IMR-90 (cell line): ENCODE data around the gene ROR2. TPM values are rescaled to one million over a fixed set of nuclear protein-coding genes. Genes with fewer than 3 reads are reported as not detected.

ENCODE experiments used
- ATAC-seq: fragments of 200-7000 bp; cut with Tn5 transposase; 2 replicates; pipeline ENCODE4 v1.9.1; 2020; ENCODE audit warnings: low read depth, mild to moderate bottlenecking, moderate library complexity
- BruUV-seq: library from RNA; stranded (reverse); fragments of 400-500 nt; replicated peaks from 2 replicates; lab custom pipeline; 2021; lab: Mats Ljungman, UMichigan
- CTCF ChIA-PET: fragments of 300-600 bp; formaldehyde crosslinking; extraction: SDS; loops from one replicate; lab custom pipeline; 2021; ENCODE audit warnings: antibody characterized with exemption; lab: Yijun Ruan, JAX
- POLR2A ChIA-PET: fragments of 300-600 bp; sonication (Branson Sonifier 250); formaldehyde crosslinking; loops from one replicate; lab custom pipeline; 2022; ENCODE audit warnings: antibody characterized with exemption; ENCODE audit not compliant: unreplicated experiment; lab: Charles Lee
- DNase-seq: peaks from one replicate; pipeline ENCODE4 v3.0.0; 2013
- H2AFZ ChIP-seq: replicated peaks from 2 replicates; pipeline ENCODE3; 2013; ENCODE audit warnings: low read length, mild to moderate bottlenecking; ENCODE audit not compliant: poor library complexity
- H2AK5ac ChIP-seq: 2 replicates; pipeline ENCODE4 v1.6.1; 2013; ENCODE audit warnings: low read depth, low read length, inconsistent platforms
- H2AK9ac ChIP-seq: replicated peaks from 2 replicates; pipeline ENCODE3; 2013; ENCODE audit warnings: mild to moderate bottlenecking, low read depth, low read length, moderate library complexity; ENCODE audit not compliant: poor library complexity
- H2BK120ac ChIP-seq: 2 replicates; pipeline ENCODE4 v1.6.1; 2013; ENCODE audit warnings: low read depth, low read length, inconsistent platforms
- H2BK15ac ChIP-seq: 3 replicates; pipeline ENCODE4 v1.6.1; 2013; ENCODE audit warnings: low read depth, low read length, inconsistent platforms
- H2BK20ac ChIP-seq: 2 replicates; pipeline ENCODE4 v1.6.1; 2013; ENCODE audit warnings: low read depth, mild to moderate bottlenecking, inconsistent platforms, low read length, moderate library complexity
- H2BK5ac ChIP-seq: 2 replicates; pipeline ENCODE4 v1.6.1; 2013; ENCODE audit warnings: mild to moderate bottlenecking, low read depth, low read length, inconsistent platforms; ENCODE audit not compliant: poor library complexity, severe bottlenecking
- H3K14ac ChIP-seq: replicated peaks from 2 replicates; pipeline ENCODE4 v1.6.1; 2013; ENCODE audit warnings: low read depth, low read length, inconsistent platforms
- H3K18ac ChIP-seq: 2 replicates; pipeline ENCODE4 v1.6.1; 2013; ENCODE audit warnings: low read depth, low read length, control low read depth
- H3K23ac ChIP-seq: 2 replicates; pipeline ENCODE4 v1.6.1; 2013; ENCODE audit warnings: low read depth, low read length, inconsistent platforms
- H3K27ac ChIP-seq: 2 replicates; pipeline ENCODE4 v1.5.1; 2013; ENCODE audit warnings: mild to moderate bottlenecking, control low read depth, low read length; ENCODE audit not compliant: insufficient read depth
- H3K27me3 ChIP-seq: 2 replicates; pipeline ENCODE4 v1.6.1; 2013; ENCODE audit warnings: low read length; ENCODE audit not compliant: control insufficient read depth, insufficient read depth
- H3K36me3 ChIP-seq: 2 replicates; pipeline ENCODE4 v1.6.1; 2013; ENCODE audit warnings: low read length, mixed read lengths; ENCODE audit not compliant: control insufficient read depth, insufficient read depth
- H3K4ac ChIP-seq: 2 replicates; pipeline ENCODE4 v1.6.1; 2013; ENCODE audit warnings: low read depth, low read length, inconsistent platforms
- H3K4me1 ChIP-seq: 2 replicates; pipeline ENCODE4 v1.6.1; 2013; ENCODE audit warnings: low read length, mixed read lengths; ENCODE audit not compliant: control insufficient read depth, insufficient read depth
- H3K4me2 ChIP-seq: 2 replicates; pipeline ENCODE4 v1.6.1; 2013; ENCODE audit warnings: low read depth, mild to moderate bottlenecking, control low read depth, low read length, moderate library complexity
- H3K4me3 ChIP-seq: 2 replicates; pipeline ENCODE4 v1.5.1; 2013; ENCODE audit warnings: low read depth, mild to moderate bottlenecking, control low read depth, low read length, moderate library complexity; ENCODE audit not compliant: insufficient read depth
- H3K56ac ChIP-seq: 2 replicates; pipeline ENCODE4 v1.6.1; 2013; ENCODE audit warnings: low read length, inconsistent platforms; ENCODE audit not compliant: insufficient read depth; ENCODE audit errors: extremely low read depth
- H3K79me1 ChIP-seq, 2 experiments: 2 replicates each; pipeline ENCODE4 v1.6.1; 2013; ENCODE audit warnings: low read length in 2 of 2, inconsistent platforms in 1 of 2, low read depth in 1 of 2
- H3K9ac ChIP-seq: 2 replicates; pipeline ENCODE4 v1.6.1; 2013; ENCODE audit warnings: low read depth, low read length, control low read depth
- H3K9me1 ChIP-seq: 2 replicates; pipeline ENCODE4 v1.6.1; 2013; ENCODE audit warnings: low read length, inconsistent platforms; ENCODE audit not compliant: insufficient read depth
- H3K9me3 ChIP-seq: 2 replicates; pipeline ENCODE4 v1.6.1; 2013; ENCODE audit warnings: low read length; ENCODE audit not compliant: control insufficient read depth, insufficient read depth
- H4K20me1 ChIP-seq: 2 replicates; pipeline ENCODE4 v1.6.1; 2013; ENCODE audit warnings: low read length, inconsistent platforms; ENCODE audit not compliant: insufficient read depth
- H4K5ac ChIP-seq: 2 replicates; pipeline ENCODE4 v1.6.1; 2013; ENCODE audit warnings: mild to moderate bottlenecking, low read depth, low read length, control low read depth
- H4K8ac ChIP-seq, 2 experiments: 2 replicates each; pipeline ENCODE4 v1.6.1; 2013; ENCODE audit warnings: low read depth in 2 of 2, low read length in 2 of 2, control low read depth in 1 of 2, inconsistent platforms in 1 of 2
- H4K91ac ChIP-seq: 2 replicates; pipeline ENCODE4 v1.6.1; 2013; ENCODE audit warnings: low read depth, low read length, inconsistent platforms; ENCODE audit not compliant: insufficient read depth
- BHLHE40 ChIP-seq: fragments of 150-350 bp; IDR thresholded peaks from 2 replicates; pipeline ENCODE4 v1.6.1; 2016; ENCODE audit warnings: mild to moderate bottlenecking, low read depth, low read length
- CEBPB ChIP-seq: IDR thresholded peaks from 2 replicates; pipeline ENCODE4 v1.6.1; 2012; ENCODE audit warnings: low read depth, low read length, improper control_type of control experiment
- FOS ChIP-seq: fragments of 150-350 bp; IDR thresholded peaks from 2 replicates; pipeline ENCODE4 v1.6.1; 2016; ENCODE audit warnings: low read depth, low read length
- MAFK ChIP-seq: IDR thresholded peaks from 2 replicates; pipeline ENCODE4 v1.6.1; 2012; ENCODE audit warnings: low read depth, low read length, improper control_type of control experiment
- MAZ ChIP-seq: IDR thresholded peaks from 2 replicates; pipeline ENCODE4 v1.6.1; 2012; ENCODE audit warnings: low read depth, mild to moderate bottlenecking, low read length, improper control_type of control experiment, moderate library complexity, borderline replicate concordance
- MXI1 ChIP-seq: IDR thresholded peaks from 2 replicates; pipeline ENCODE4 v1.6.1; 2012; ENCODE audit warnings: low read depth, mild to moderate bottlenecking, low read length, moderate library complexity, borderline replicate concordance
- NFE2L2 ChIP-seq: fragments of 150-350 bp; IDR thresholded peaks from 2 replicates; pipeline ENCODE4 v1.6.1; 2016; ENCODE audit warnings: low read depth, mild to moderate bottlenecking, low read length
- POLR2A ChIP-seq: IDR thresholded peaks from 2 replicates; pipeline ENCODE4 v1.6.1; 2012; ENCODE audit warnings: mild to moderate bottlenecking, low read depth, low read length
- RCOR1 ChIP-seq: IDR thresholded peaks from 2 replicates; pipeline ENCODE4 v1.6.1; 2012; ENCODE audit warnings: mild to moderate bottlenecking, low read length, improper control_type of control experiment; ENCODE audit not compliant: insufficient replicate concordance
- RFX5 ChIP-seq: IDR thresholded peaks from 2 replicates; pipeline ENCODE4 v1.8.0; 2012; ENCODE audit warnings: low read depth, mild to moderate bottlenecking, low read length, moderate library complexity
- SMC3 ChIP-seq: fragments of 150-350 bp; IDR thresholded peaks from 2 replicates; pipeline ENCODE4 v1.6.1; 2016; ENCODE audit warnings: low read depth, mild to moderate bottlenecking, antibody characterized with exemption, low read length, moderate library complexity
- WGBS, 2 experiments: methylation state at CpG; one replicate each; pipeline versions ENCODE4 v1.1.5 to v1.1.7; 2013; ENCODE audit warnings: missing lambda C conversion rate in 2 of 2; ENCODE audit not compliant: insufficient read length in 1 of 2; ENCODE audit errors: extremely low coverage in 2 of 2; 5-methylcytosine and 5-hydroxymethylcytosine counted together
- dilution Hi-C: fragments of 300-500 bp; cut with HindIII; formaldehyde crosslinking; loops from one replicate; pipeline ENCODE4 v1.14.3; 2018; ENCODE audit warnings: low sequenced_read_pairs; ENCODE audit not compliant: unreplicated experiment
- in situ Hi-C: fragments of 300-500 bp; cut with MboI; formaldehyde crosslinking; loops from 3 replicates; pipeline ENCODE4 v1.14.3; 2019; ENCODE audit warnings: low sequenced_read_pairs, inconsistent platforms, mixed read lengths
- intact Hi-C: fragments of 100-400 bp; cut with micrococcal nuclease; formaldehyde crosslinking; loops from 2 replicates; pipeline ENCODE4 v1.10.0; 2022
- polyA plus RNA-seq, 3 experiments: library from polyadenylated mRNA; depleted of rRNA; stranded (reverse); fragments of >200 nt; gene quantifications; 2 replicates each; pipeline ENCODE4 v1.2.3, GENCODE V29; 2012; ENCODE audit warnings: low replicate concordance in 1 of 3
- total RNA-seq: library from RNA; depleted of rRNA; stranded (reverse); fragments of >200 nt; gene quantifications from 2 replicates; pipeline ENCODE4 v1.2.3, GENCODE V29; 2012
- TF ChIP-seq, protein P1 (sequence below): conservative IDR thresholded peaks from 2 replicates; pipeline ENCODE4 v1.5.1; 2012; ENCODE audit warnings: mild to moderate bottlenecking, low read depth, low read length, improper control_type of control experiment
- TF ChIP-seq, protein P2 (sequence below): fragments of 150-350 bp; IDR thresholded peaks from 2 replicates; pipeline ENCODE4 v1.6.1; 2017; ENCODE audit warnings: mild to moderate bottlenecking, antibody characterized with exemption, low read length, low read depth
- TF ChIP-seq, protein P3 (sequence below): fragments of 150-350 bp; IDR thresholded peaks from 2 replicates; pipeline ENCODE4 v1.6.1; 2016; ENCODE audit warnings: low read depth, mild to moderate bottlenecking, low read length, moderate library complexity, borderline replicate concordance

The ROR2 gene
- total and polyA plus RNA-seq, 2 of the 4 experiments (the other 2 are of a cell fraction): 2.3 to 4.8 TPM

DNA sequence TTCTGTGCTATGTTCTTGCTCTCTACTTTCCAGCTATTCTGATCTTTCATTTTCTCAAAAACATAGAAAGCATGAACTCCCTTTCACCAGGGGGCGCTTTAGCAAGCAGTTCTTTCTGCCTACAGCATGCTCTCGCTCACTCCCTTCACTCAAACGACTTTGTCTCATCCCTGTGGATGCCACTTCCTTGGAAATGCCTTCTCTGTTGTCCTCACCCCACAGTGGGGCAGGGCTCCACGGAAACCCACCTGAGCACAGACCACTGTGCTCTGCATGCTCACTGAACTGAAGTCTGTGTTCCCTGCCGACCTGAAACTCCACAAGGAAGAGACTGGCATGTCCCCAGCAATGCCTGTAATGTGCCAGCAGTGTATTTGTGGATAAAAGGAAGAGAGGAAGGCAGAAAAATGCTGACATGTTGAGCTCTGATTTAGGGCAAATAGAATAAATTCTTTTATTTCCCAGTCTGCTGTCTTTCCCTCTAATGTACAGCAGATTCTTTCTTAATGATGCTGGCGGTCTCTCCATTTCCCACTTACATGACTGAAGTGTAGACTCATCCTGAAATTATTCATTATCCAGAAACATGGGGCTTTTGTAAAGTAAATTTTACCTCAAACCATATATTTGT, 4.9 kb upstream of the ROR2 start:
- ATAC-seq: peak; percentile 78
- in situ Hi-C loops: loop anchor here (10.0 kb wide), 1 partner anchor 180 kb away; no protein-coding TSS in a partner anchor
- peak; percentile 52; the same call in 1 of the 2 replicates for TF ChIP-seq MAFK
- no peak for TF ChIP-seq MAZ
- TF ChIP-seq, protein P1, sequence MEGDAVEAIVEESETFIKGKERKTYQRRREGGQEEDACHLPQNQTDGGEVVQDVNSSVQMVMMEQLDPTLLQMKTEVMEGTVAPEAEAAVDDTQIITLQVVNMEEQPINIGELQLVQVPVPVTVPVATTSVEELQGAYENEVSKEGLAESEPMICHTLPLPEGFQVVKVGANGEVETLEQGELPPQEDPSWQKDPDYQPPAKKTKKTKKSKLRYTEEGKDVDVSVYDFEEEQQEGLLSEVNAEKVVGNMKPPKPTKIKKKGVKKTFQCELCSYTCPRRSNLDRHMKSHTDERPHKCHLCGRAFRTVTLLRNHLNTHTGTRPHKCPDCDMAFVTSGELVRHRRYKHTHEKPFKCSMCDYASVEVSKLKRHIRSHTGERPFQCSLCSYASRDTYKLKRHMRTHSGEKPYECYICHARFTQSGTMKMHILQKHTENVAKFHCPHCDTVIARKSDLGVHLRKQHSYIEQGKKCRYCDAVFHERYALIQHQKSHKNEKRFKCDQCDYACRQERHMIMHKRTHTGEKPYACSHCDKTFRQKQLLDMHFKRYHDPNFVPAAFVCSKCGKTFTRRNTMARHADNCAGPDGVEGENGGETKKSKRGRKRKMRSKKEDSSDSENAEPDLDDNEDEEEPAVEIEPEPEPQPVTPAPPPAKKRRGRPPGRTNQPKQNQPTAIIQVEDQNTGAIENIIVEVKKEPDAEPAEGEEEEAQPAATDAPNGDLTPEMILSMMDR: peak; percentile 78
- no peak for TF ChIP-seq BHLHE40
- no peak for TF ChIP-seq CEBPB
- TF ChIP-seq, protein P2, sequence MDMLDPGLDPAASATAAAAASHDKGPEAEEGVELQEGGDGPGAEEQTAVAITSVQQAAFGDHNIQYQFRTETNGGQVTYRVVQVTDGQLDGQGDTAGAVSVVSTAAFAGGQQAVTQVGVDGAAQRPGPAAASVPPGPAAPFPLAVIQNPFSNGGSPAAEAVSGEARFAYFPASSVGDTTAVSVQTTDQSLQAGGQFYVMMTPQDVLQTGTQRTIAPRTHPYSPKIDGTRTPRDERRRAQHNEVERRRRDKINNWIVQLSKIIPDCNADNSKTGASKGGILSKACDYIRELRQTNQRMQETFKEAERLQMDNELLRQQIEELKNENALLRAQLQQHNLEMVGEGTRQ: no peak
- TF ChIP-seq, protein P3, sequence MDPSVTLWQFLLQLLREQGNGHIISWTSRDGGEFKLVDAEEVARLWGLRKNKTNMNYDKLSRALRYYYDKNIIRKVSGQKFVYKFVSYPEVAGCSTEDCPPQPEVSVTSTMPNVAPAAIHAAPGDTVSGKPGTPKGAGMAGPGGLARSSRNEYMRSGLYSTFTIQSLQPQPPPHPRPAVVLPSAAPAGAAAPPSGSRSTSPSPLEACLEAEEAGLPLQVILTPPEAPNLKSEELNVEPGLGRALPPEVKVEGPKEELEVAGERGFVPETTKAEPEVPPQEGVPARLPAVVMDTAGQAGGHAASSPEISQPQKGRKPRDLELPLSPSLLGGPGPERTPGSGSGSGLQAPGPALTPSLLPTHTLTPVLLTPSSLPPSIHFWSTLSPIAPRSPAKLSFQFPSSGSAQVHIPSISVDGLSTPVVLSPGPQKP: no peak
- no peak for TF ChIP-seq FOS
- no peak for TF ChIP-seq RCOR1
- TF ChIP-seq MXI1: peak; percentile 75
- TF ChIP-seq POLR2A: no peak
- TF ChIP-seq NFE2L2: no peak
- peak; percentile 71 for TF ChIP-seq SMC3
- no peak for TF ChIP-seq RFX5

More for the DNA sequence above, 4.9 kb upstream of the ROR2 start:
- ChIA-PET CTCF (interaction anchor here (0.6 to 2.7 kb wide), 20 partner anchors 9 to 196 kb away, joined by 3 to 10 read pairs (median 4); no protein-coding TSS in a partner anchor), POLR2A (no interaction called here)
- Histone ChIP-seq H3K27me3 (no peaks in the 10 kb centered on the region), H4K5ac (peak overlapping the region; percentile 88), H3K18ac (peak overlapping the region; percentile 95), H3K9me3 (peaks cover 3% of the 10 kb centered on the region; the same call in 1 of the 2 replicates), H3K4me2 (peak overlapping the region; percentile 87), H4K20me1 (no peaks in the 10 kb centered on the region; the same call in 1 of the 2 replicates), H3K9ac (peak overlapping the region; percentile 50), H3K9me1 (peaks cover 11% of the 10 kb centered on the region), H4K8ac (peak overlapping the region; percentile 59 to 97), H2AK5ac (peak overlapping the region; percentile 62; the same call in 1 of the 2 replicates), H2BK15ac (peak overlapping the region; percentile 93), H2BK20ac (peak overlapping the region; percentile 99), H3K4me1 (peaks cover 13% of the 10 kb centered on the region), H2BK120ac (peak overlapping the region; percentile 99), H3K4ac (peak overlapping the region; percentile 99), H2AK9ac (peak overlapping the region; percentile 97), H3K27ac (peak overlapping the region; percentile 80), H2AFZ (peak overlapping the region; percentile 93), H3K23ac (peak overlapping the region; percentile 96), H3K36me3 (no peaks in the 10 kb centered on the region), H2BK5ac (peak overlapping the region; percentile 99), H3K14ac (peak overlapping the region; percentile 98), H4K91ac (peak overlapping the region; percentile 99), H3K56ac (peak overlapping the region; percentile 89), H3K79me1 (no peaks in the 10 kb centered on the region), H3K4me3 (peak overlapping the region; percentile 32; the same call in 1 of the 2 replicates)
- DNase-seq: peak; percentile 91
- no TSS peak for BruUV-seq
- intact Hi-C loops (loop anchor here (1.0 to 5.0 kb wide), 3 partner anchors 80 to 287 kb away; partner anchors contain the start of gene SPTLC1), dilution Hi-C loops (no loop called here)
- 0% methylated on average over 4 of the region's 6 CpGs; no CpG with 5 or more reads in 1 of the 2 experiments for WGBS, 2 experiments
